Stimulated activated CD8-positive, alpha-beta memory T cell treated with anti-CD3 and anti-CD28 coated beads, Interleukin-2, amount 100 ng/mL, for 1 hour (primary cell): ENCODE results near the gene ANKS6.

Experiments used
- DNase-seq, 2 donors: peaks; one replicate each; pipeline ENCODE4 v3.0.0-alpha.2; 2020; ENCODE audit warnings: low read depth in 2 of 2

Gene ANKS6

DNA sequence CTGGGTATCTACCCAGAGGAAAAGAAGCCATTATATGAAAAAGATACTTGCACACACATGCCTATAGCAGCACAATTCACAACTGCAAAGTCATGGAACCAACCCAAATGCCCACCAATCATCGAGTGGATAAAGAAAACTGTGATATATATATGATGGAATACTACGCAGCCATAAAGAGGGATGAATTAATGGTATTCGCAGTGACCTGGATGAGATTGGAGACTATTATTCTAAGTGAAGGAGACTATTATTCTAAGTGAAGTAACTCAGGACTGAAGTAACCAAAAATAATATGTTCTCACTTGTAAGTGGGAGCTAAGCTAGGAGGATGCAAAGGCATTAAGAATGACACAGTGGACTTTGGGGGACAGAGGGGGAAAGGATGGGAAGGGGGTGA, 57.6 kb downstream of the ANKS6 start:
- DNase-seq = no peak

DNA sequence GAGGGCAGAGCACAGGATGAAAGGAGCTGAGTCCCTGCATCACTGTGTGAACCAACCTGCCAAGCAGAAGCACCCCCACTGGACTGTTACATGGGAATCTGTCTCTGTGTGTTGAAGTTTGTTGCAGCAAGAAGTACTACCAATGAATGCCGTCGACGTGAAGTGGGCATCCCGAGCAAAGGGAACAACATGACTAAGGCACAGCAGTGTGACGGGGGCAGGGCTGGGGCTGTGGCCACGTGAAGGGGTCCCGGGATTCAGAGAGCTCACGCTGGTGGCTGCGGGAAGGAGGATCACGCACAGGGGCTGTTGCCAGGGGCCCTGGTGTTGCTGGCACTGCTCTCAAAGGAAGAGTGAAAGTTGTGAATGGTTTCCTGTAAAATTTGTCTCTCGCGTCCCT, 60.1 kb downstream of the ANKS6 start:
- no peak for DNase-seq

DNA sequence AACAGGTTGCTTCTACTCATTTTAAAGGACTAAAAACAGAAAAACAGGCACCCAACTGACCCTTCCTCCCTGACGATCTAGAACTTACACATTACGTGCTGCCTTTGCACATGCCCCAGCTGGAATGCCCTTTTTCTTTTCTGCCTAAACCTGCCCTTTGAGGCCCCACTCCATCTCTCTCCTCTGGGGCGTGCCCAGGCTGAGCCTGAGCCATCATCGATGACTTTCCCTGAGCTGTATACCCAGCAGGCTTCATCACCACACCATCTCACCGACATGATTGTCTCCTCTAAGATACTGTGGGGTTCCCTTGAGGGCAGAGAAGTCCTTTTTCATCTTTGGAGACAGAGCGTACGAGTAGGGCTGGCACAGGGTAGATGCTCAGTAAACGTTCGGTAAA, 63.6 kb downstream of the ANKS6 start:
- DNase-seq = no peak

DNA sequence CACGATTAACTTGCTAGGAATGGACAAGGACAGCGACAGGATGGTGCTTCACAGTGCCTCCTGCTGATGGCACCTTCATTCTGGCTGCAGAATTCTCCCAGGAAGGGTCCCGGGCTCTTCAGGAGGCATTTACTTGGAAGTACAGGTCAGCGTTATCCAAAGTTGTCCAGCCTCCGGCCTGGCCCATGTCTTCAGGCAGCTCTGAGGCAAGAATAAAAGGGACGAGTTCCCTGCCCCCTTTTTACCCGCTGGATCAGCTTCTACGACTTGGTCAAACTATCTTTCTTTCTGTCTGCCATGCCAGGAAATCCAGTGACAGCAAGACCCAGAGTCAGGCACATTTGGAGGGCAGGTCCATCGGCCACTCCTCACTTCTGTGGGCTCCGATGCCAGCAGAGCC, 64.3 kb downstream of the ANKS6 start:
- DNase-seq = no peak

DNA sequence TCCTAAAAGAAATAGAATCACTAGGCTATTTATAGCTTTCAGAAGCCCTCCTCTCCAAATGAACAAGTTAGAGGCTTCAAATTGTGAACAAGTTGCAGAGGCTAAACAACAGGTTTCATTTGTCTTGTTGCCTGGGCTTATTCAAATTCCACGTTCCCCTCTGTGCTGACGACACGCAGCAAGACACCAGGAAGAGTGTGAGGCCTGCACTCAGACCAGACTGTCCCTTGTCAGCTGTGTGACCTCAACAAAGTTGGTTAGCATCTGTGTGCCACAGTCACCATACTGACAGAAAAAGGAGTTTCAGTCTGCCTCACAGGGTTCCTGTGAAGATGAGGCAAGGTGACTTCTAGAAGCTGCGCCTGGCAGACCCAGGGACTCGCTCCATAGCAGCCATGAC, 65.5 kb downstream of the ANKS6 start:
- DNase-seq = no peak

DNA sequence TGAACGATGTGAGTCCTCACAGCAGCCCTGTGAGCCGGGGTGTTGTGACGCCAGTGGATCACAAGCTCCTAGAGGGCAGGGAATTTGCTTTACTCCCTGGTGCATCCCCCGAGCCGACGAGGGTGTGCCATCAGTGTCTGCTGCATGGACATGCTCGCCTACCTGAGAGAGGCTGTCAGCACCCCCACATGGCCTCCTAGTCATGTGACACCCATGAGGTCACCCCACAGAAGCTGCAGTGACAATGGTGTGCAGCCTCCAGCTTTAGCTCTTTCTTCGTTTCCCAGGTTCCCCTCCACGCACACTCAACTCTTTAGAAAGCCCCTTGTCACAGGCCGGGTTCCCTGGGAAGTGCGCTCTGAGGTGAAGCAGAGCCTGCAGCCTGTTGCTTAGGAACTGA, 67.9 kb downstream of the ANKS6 start:
- DNase-seq = no peak

DNA sequence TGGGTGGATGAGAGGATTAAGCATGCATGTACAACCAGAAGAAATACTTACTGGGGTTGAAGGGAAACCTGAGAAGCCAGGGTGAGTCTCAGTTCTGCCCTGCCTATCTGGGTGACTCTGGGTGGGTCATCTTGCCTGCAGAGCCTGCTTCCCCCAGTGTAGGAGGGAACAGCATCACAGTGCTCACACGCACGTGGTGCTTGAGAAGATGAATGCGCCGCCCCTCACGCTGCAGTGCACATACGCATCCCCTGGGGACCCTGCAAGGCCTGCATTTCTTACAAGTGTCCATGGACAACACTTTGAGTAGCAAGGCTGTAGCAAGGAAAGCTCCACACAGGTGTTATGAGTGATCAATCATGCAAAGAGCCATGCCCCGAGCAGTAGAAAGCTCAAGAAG, 68.9 kb downstream of the ANKS6 start:
- DNase-seq = no peak

DNA sequence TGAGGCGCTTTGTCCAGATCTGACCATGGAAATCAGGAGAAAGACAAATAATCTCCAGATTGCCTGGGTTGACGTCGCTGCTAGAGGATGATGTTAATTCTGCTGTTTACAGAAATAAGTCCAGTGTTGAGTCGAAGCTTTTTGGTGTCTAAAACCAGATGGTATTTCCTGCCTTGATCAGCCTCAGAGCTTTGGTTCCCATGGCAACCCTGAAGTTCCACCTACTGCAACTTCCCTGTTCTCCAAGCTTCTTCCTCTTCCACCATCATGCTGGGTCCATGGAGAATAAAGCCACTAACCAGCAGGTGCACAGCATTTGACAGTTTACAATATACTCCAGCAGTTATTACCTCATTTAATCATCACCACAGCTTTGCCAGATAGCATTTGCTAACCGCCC, 69.6 kb downstream of the ANKS6 start:
- no peak for DNase-seq

DNA sequence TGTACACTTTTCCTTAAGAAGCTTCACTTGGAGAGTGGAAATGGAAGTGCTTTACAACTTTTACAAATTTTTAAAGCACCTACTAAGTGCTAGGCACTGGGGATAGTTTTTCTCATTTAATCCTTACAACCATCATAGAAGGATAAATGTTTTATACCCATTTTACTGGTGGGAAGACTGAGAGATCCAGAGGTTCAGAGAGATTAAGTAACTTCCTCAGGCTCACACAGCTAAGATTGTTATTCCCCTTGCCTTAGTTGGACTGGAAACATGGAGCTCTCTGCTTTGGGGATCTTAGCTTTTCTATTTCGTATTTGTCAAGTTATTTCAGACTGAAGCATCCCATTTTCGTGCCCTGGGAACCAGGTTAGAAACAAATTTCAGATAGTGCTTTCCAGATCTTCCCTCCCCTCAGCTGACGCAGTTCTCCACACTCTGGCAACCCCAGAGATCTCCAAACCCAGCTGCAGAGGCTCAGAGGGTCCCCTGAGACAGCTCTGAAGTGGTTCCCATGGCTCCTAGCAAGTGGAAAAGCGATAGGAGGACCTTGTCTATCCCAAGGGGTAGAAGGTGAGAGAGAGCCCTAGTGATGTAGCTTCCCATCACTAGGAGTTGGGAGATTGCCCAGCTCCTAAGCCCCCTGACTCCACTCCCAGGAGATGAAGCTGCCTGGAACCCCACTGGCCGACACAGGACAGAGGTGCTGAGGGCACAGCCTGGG, 71.4 kb downstream of the ANKS6 start:
- DNase-seq = no peak

DNA sequence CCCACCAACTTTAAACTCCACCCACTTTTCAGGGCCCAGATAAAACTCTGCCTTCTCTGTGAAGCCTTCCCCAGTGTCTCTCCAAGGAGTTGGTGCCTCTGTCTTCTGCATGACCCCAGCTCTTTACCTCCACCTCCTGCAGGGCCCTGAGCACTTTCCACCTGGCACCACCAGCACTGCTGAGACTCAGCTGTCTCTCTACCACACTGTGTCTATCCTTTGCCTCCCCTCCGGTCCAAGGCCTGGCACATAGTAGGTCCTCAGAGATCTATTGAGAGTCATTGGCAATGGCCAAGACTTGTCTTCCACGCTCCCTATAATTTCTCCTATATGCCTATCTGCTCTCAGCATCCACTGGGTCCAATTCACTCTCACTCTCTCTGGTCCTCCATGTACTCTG, 74.7 kb downstream of the ANKS6 start:
- no peak for DNase-seq

DNA sequence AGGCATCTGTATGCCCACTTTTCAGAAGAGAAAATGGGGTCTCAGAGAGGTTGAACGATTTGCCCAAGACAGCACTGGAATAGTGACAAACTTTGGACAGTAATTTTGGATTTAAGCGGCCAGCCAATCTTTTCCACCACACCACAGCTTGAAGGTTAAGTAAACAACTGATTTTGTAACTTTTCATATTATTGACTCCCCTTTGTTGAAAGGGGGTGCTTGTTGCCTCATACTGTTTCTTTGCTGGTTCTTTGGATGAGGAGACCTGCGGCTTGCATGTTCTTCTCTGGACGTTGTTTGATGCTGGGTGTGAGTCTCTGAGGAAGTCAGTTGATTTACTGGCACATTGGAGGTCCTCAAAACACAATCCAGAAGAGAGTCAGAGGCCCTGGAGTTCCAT, 76.0 kb downstream of the ANKS6 start:
- DNase-seq = no peak

DNA sequence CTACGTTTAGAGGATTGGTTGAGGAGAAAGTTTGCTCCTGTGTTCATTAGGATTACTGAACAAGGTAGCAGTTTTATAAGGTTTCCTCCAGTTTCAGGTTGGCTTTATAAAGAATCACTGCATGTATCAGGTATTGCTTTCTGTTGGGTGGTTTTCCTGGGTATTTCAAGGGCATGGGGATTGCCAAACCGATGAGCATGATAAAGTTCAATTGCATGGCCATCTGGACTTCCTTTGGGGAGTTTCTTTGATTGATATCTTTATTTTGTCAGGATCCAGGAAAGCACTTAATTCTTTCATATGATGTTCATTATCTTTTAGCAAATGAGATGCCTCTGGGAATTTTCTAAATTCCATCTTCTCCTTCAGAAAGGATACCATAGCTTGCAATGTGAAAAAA, 77.3 kb downstream of the ANKS6 start:
- no peak for DNase-seq

DNA sequence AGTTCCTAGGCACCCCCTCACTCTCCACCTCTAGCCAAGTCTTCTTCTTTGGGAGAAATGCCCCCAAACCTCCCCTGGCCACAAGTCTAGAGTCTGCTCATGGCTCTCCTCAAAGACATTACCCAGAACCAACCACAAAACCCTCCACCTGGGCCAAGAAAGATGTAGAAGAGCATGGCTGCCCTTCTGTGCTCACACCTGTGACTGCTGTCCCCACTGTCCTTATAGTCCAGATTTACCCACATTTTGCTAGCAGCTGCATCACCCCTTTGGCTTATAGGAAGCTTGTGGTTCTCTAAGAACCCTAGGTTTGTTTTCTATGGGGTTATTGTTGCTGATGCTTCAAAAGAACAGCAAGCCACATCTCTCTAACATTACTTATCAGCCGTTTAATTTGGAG, 81.5 kb downstream of the ANKS6 start:
- no peak for DNase-seq

DNA sequence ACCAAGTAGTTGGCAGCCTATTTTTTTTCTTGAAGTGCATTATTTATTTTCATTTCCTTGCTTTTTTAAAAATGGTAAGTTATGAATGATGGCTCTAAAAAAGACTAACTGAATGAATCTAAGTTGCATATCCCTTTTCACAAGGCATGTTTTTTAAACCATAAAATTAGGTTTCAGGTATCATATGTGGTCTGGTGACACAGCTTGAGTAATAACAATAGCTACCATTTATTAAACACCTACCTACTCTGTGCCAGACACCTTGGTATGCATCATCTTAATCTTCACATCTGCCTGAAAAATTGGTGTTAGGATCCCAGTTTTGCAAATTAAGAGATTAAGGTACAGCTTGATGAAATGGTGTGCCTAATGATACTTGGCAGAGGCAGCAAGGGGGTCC, 83.4 kb downstream of the ANKS6 start:
- no peak for DNase-seq

DNA sequence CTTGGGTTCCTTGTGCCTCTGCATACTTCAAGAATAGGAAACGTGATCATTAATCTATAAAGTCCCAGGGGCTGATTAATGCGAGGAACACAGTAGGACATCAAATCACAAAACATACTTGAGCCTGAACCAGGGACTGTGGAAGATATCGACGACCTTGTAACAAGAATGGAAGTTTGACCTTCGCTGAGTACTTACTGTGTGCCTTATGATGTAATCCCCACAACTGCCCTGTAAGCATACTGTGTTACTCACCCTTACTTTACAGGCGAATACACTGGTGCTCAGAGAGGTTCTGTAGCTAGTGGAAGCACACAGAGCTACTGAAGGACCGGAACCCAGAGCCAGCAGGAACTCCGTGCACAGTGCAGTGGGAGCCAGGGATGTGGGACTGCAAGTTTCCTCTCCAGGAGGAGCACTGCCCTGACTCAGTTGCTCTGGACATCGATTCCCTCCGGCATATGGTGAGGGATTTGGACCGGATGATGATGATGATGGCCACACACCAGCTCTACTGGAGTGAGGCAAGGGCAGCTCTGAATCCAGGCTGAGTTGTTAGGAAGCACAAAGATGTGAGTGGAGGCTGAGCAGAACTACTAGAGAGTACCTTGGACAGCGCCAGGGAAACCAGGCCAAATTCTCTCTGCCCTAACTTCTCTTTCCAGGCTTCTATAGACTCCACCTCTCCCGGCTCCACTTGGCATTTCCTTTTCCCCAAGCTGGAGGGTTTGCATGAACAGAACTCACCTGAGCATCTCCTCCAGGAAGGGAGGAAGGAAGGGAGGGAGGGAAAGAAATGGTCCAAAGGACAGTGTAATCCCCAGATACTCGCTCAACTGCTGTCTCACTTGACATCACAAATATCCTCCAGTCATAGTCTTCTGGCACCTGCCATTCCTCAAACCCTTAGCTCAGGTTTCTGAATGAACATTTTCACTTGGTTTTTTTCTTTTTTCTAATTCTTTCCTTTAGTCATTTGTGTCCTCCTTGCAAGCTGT, 86.1 kb downstream of the ANKS6 start:
- no peak for DNase-seq

DNA sequence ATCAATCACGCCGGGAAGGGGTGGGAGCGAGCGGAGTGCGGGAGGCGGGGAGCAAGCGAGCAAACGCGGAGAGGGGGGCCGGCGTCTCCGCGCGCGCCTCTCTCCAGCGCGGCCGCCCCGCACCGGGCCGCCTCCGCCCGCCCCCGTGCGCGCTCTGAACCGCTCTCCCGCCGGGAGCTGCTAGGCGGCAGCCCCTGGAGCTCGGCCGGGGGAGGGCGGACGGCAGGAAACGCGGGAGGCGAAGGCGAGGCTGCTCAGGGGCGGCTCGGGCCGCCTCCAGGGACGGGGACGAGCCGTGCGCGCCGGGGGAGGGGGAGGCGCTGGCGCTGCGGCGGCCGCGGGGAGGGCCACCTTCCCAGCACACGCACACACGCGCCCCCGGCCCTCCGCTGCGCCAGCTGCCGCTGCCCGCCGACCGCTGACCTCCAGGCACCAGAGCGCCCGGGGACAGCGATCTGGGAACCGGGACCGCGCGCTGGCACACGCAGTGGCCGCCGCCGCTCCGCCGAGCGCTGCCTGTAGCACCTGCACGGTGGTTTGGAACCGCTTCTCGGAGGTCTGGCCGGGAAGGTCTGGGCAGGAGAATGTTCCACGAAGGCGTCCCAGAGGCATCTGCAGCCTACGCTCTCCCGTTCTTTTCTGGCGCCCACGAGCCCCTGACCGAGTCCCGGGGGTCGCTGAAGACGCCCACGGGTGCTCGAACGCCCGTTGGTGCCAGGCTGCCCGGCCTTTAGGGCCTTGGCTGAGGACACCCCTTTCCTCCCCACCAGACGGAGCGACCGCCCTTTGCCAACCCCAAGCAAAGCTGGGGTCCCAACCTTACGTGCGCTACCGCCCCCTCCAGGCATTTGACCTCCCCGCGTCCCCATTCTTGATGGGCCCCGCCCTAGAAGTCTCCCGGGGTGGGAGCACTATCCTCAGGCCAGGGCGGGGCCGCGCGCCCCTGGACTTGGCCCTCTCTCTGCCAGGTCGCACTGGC, 87.1 kb downstream of the ANKS6 start, which contains the start of gene GABBR2:
GABBR2 (minus strand) TSS at position 3 of the 979 bp plus-strand sequence. CDS start 198 bp downstream, outside the sequence.
- no peak for DNase-seq

DNA sequence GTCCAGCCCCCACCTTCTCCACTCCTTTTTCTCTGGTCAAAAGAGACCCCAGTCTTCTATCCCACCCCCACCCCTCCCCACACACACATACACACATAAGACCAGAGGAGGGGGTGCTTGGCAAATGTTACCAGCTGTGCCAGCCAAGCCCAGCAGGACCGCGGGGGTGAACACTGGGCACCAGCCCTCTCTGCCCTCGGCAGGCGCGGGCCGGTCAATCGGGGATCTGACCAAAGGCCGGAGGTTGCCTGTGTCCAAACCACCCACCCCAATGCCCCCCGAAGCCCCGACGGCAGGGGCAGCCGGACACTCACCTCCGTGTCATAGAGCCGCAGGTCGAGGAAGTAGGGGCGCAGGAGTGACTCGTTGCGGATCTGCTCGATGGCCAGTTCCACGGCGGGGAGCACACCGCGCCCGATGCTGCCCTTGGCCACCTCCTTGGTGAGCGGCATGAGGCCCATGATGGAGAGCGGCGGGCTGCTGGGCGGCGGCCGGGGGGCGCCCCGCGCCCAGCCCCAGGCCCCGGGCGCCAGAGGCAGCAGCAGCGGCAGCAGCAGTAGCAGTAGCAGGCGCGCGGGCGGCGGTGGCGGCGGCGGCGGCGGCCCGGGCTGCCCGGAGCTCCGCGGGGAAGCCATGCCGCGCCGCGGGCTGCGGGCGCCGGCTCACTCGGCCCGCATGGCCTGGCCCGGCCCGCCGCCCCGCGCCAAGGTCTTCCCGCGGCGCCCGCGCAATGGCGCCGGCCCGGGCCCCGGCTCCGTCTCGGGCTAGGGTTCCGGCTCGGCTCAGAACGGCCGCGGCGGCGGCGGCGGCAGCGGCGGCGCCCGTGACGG, 88.0 kb downstream of the ANKS6 start:
- no peak for DNase-seq

DNA sequence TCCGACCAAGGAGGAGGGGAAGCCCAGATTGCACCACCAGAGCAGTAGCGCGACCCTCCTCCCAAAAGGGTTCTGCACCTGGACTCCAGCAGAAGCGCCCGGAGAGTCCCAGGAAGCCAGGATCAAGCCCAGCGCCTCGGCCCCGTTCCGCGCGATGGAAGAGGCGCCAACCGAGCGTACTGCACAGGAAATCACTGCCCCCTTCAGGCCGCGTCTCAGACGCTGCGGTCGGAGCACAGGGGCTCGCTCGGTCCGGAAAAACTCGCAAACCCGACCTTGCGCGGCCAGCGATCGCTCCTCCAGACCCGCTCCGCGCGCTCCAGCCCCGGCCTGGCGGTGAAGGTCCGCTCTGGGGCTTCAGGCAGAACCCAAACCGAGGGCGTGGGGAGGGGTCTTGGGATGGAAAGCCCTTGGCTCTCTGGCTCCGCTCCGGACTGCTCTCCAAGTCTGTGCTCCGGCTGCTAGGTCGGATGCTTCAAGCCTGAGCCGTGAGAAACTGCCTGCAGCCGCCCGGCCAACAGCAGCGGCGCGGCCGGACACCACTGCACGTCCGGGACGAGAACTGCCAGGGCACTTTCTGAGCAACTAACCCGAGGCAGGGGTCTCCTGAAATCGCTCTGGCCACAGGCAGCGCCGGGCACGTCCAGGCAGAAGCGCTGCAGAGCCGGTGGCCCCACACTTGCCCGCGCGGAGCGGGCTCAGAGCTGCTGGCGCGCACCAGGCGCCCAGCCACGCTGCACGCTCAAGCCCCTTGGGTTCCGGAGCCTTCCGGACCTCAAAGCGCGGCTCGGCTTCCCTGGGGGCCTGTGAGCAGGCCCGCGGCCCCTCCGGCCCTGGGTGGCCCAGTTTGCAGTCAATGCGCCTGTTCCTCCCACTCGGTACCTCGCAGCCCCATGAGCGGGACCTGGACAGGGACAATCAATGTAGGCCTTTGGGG, 88.9 kb downstream of the ANKS6 start:
- no peak for DNase-seq

DNA sequence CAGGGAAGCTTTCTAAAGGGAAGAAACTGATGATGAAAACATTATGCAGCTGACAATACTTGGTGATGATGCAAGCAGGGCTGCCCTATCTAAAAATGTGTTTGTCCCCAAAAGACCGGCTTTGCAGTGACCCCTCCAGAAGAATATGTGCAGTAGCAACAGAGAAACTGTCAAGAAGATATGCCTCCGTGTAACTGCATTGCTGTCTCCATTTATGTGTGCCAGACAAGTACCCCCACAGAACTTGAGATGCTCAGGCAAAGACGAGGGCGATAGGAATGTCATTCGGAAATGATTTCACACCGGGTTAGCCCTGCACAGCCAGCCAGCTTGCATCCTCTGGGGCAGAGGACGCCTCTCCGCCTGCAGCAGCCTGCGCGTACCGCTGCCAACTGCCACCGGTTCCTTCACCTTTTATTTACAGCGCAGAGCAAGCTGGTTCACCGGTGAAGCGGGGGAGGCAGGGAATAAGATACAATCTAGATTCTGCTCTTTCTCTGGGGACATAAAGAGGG, 89.6 kb downstream of the ANKS6 start:
- DNase-seq = no peak
